HCT116 (cell line): ENCODE results near the gene SARS2. TPM values are rescaled to one million over a fixed set of nuclear protein-coding genes. Genes with fewer than 3 reads are reported as not detected.

Source experiments
- ATAC-seq: fragments of 200-7000 bp; cut with Tn5 transposase; 2 replicates; pipeline ENCODE4 v1.9.1; 2020; ENCODE audit warnings: mild to moderate bottlenecking, moderate library complexity
- BruUV-seq: library from RNA; stranded (reverse); fragments of 400-500 nt; replicated peaks from 2 replicates; lab custom pipeline; 2021; lab: Mats Ljungman, UMichigan
- CTCF ChIA-PET: fragments of 300-600 bp; sonication (Branson Sonifier 250); formaldehyde crosslinking; loops from one replicate; lab custom pipeline; 2021; ENCODE audit warnings: antibody characterized with exemption; lab: Charles Lee
- POLR2A ChIA-PET: fragments of 300-600, 350-600 bp; sonication (Branson Sonifier 250); formaldehyde crosslinking; loops from one replicate; lab custom pipeline; 2021; ENCODE audit warnings: antibody characterized with exemption; lab: Charles Lee
- RAD21 ChIA-PET, 2 experiments: fragments of 300-600 bp; sonication (Branson Sonifier 250); formaldehyde crosslinking; loops; one replicate each; lab custom pipeline; 2023; ENCODE audit warnings: low total read pairs in 2 of 2; ENCODE audit not compliant: uncharacterized antibody in 2 of 2, unreplicated experiment in 2 of 2, low non-redundant PET in 1 of 2; lab: Charles Lee
- DNase-seq: peaks from one replicate; pipeline ENCODE4 v3.0.0-alpha.2; 2010; ENCODE audit warnings: low read depth, low spot score
- H2AFZ ChIP-seq: fragments of 200-600 bp; shearing (Covaris generic), sonication (generic); 2 replicates; pipeline ENCODE4 v1.6.1; 2017; ENCODE audit warnings: low read depth, mixed run types, mixed read lengths, antibody characterized with exemption, low read length; ENCODE audit not compliant: poor library complexity, severe bottlenecking
- H3K27ac ChIP-seq: 2 replicates; pipeline ENCODE4 v1.5.1; 2012; ENCODE audit warnings: low read depth, low read length
- H3K27me3 ChIP-seq: fragments of 200-600 bp; sonication (generic); 2 replicates; pipeline ENCODE4 v1.6.1; 2016; ENCODE audit warnings: mixed run types, low read length, mixed read lengths; ENCODE audit not compliant: insufficient read depth
- H3K36me3 ChIP-seq, 2 experiments: fragments of 200-500 bp in 1 of 2; fragments of 200-600 bp in 1 of 2; sonication (Bioruptor generic) in 1 of 2; sonication (generic) in 1 of 2; 2 replicates each; pipeline versions ENCODE4 v1.5.1 to v1.6.1; 2014 to 2016; ENCODE audit warnings: low read length in 2 of 2, inconsistent platforms in 1 of 2, mixed read lengths in 1 of 2, mixed run types in 1 of 2; ENCODE audit not compliant: insufficient read depth in 2 of 2, control insufficient read depth in 1 of 2
- H3K4me1 ChIP-seq, 2 experiments: fragments of 200-600 bp in 1 of 2; sonication (generic) in 1 of 2; 2 replicates each; pipeline versions ENCODE4 v1.5.1 to v1.6.1; 2012 to 2017; ENCODE audit warnings: low read length in 2 of 2, inconsistent platforms in 1 of 2, mild to moderate bottlenecking in 1 of 2, mixed read lengths in 1 of 2, mixed run types in 1 of 2, moderate library complexity in 1 of 2; ENCODE audit not compliant: insufficient read depth in 2 of 2, control insufficient read depth in 1 of 2
- H3K4me2 ChIP-seq: fragments of 200-600 bp; sonication (generic); 2 replicates; pipeline ENCODE4 v1.6.1; 2017; ENCODE audit warnings: mixed run types, low read length, mixed read lengths
- H3K4me3 ChIP-seq, 2 experiments: fragments of 200-600 bp in 1 of 2; sonication (generic) in 1 of 2; replicated peaks in 1 of 2; 2 replicates each; pipeline ENCODE4 v1.5.1; 2011 to 2016; ENCODE audit warnings: low read length in 2 of 2, control low read depth in 1 of 2, low read depth in 1 of 2, mild to moderate bottlenecking in 1 of 2, mixed read lengths in 1 of 2, mixed run types in 1 of 2
- H3K79me2 ChIP-seq: fragments of 200-600 bp; sonication (generic); 2 replicates; pipeline ENCODE4 v1.6.1; 2017; ENCODE audit warnings: mild to moderate bottlenecking, mixed run types, low read length, moderate library complexity, mixed read lengths; ENCODE audit not compliant: insufficient read depth
- H3K9ac ChIP-seq: fragments of 200-600 bp; sonication (generic); 2 replicates; pipeline ENCODE4 v1.6.1; 2016; ENCODE audit warnings: low read length, mixed read lengths
- H3K9me2 ChIP-seq: fragments of 200-600 bp; sonication (generic), shearing (Covaris generic); 2 replicates; pipeline ENCODE4 v1.6.1; 2017; ENCODE audit warnings: mixed run types, mild to moderate bottlenecking, moderate library complexity; ENCODE audit not compliant: insufficient read depth
- H3K9me3 ChIP-seq, 2 experiments: fragments of 200-500 bp in 1 of 2; fragments of 200-600 bp in 1 of 2; sonication (Bioruptor generic) in 1 of 2; sonication (generic) in 1 of 2; 2 replicates each; pipeline ENCODE4 v1.6.1; 2014 to 2017; ENCODE audit warnings: low read length in 2 of 2, mixed read lengths in 2 of 2, inconsistent platforms in 1 of 2, low read depth in 1 of 2, mild to moderate bottlenecking in 1 of 2, mixed run types in 1 of 2, moderate library complexity in 1 of 2; ENCODE audit not compliant: control insufficient read depth in 1 of 2, insufficient read depth in 1 of 2
- H4K20me1 ChIP-seq: fragments of 200-600 bp; sonication (generic), shearing (Covaris generic); 2 replicates; pipeline ENCODE4 v1.6.1; 2017; ENCODE audit warnings: mixed run types, mild to moderate bottlenecking, moderate library complexity; ENCODE audit not compliant: insufficient read depth
- CBX3 ChIP-seq: IDR thresholded peaks from 2 replicates; pipeline ENCODE4 v1.6.1; 2012; ENCODE audit warnings: low read depth
- CTCF ChIP-seq, 3 experiments: fragments of 200-600 bp in 1 of 3; sonication (generic) in 1 of 3; IDR thresholded peaks in 2 of 3; conservative IDR thresholded peaks in 1 of 3; 2 replicates each; pipeline ENCODE4 v1.5.1; 2012 to 2017; ENCODE audit warnings: low read depth in 2 of 3, low read length in 2 of 3, antibody characterized with exemption in 1 of 3, borderline replicate concordance in 1 of 3, control low read depth in 1 of 3, mild to moderate bottlenecking in 1 of 3, mixed read lengths in 1 of 3, mixed run types in 1 of 3, moderate library complexity in 1 of 3; ENCODE audit not compliant: insufficient read depth in 1 of 3
- EGR1 ChIP-seq: IDR thresholded peaks from 2 replicates; pipeline ENCODE4 v1.6.1; 2012; ENCODE audit warnings: low read depth
- ELF1 ChIP-seq: IDR thresholded peaks from 2 replicates; pipeline ENCODE4 v1.6.1; 2012; ENCODE audit warnings: low read depth, borderline replicate concordance
- EZH2phosphoT487 ChIP-seq: fragments of 200-600 bp; IDR thresholded peaks from 2 replicates; pipeline ENCODE4 v1.6.1; 2018; ENCODE audit warnings: antibody characterized with exemption, borderline replicate concordance
- FOSL1 ChIP-seq: IDR thresholded peaks from 2 replicates; pipeline ENCODE4 v1.6.1; 2012; ENCODE audit warnings: low read depth
- JUND ChIP-seq: IDR thresholded peaks from 2 replicates; pipeline ENCODE4 v1.6.1; 2012
- MAX ChIP-seq: IDR thresholded peaks from 2 replicates; pipeline ENCODE4 v1.6.1; 2012
- POLR2A ChIP-seq: IDR thresholded peaks from 2 replicates; pipeline ENCODE4 v1.7.0; 2011; ENCODE audit warnings: borderline replicate concordance; ENCODE audit not compliant: insufficient read depth, insufficient read length; ENCODE audit errors: extremely low read depth
- POLR2AphosphoS5 ChIP-seq: IDR thresholded peaks from 2 replicates; pipeline ENCODE4 v1.6.1; 2011; ENCODE audit warnings: mild to moderate bottlenecking, low read depth, low read length, moderate library complexity
- RAD21 ChIP-seq: IDR thresholded peaks from 2 replicates; pipeline ENCODE4 v1.6.1; 2012; ENCODE audit warnings: low read depth, mild to moderate bottlenecking
- SIN3A ChIP-seq: IDR thresholded peaks from 2 replicates; pipeline ENCODE4 v1.6.1; 2012; ENCODE audit warnings: low read depth
- SP1 ChIP-seq: IDR thresholded peaks from 2 replicates; pipeline ENCODE4 v1.6.1; 2012; ENCODE audit warnings: low read depth
- SRF ChIP-seq: IDR thresholded peaks from 2 replicates; pipeline ENCODE4 v1.6.1; 2012; ENCODE audit warnings: low read depth
- TCF7L2 ChIP-seq: IDR thresholded peaks from 2 replicates; pipeline ENCODE4 v1.7.0; 2011; ENCODE audit warnings: borderline replicate concordance, inconsistent platforms; ENCODE audit not compliant: insufficient read depth, insufficient read length; ENCODE audit errors: extremely low read depth
- YY1 ChIP-seq: IDR thresholded peaks from 2 replicates; pipeline ENCODE4 v1.6.1; 2011; ENCODE audit warnings: low read length, low read depth, moderate library complexity, mild to moderate bottlenecking; ENCODE audit not compliant: insufficient replicate concordance; ENCODE audit errors: extremely low read depth
- intact Hi-C: fragments of 100-400 bp; cut with micrococcal nuclease; formaldehyde crosslinking; loops from 2 replicates; pipeline ENCODE4 v1.10.0; 2022
- total RNA-seq: library from RNA; stranded (reverse); gene quantifications from one replicate; pipeline ENCODE4 v1.2.1, GENCODE V29; 2021; ENCODE audit not compliant: unreplicated experiment

The SARS2 gene
- total RNA-seq, 1 experiment from 2014 or later, result 58.2 TPM

DNA sequence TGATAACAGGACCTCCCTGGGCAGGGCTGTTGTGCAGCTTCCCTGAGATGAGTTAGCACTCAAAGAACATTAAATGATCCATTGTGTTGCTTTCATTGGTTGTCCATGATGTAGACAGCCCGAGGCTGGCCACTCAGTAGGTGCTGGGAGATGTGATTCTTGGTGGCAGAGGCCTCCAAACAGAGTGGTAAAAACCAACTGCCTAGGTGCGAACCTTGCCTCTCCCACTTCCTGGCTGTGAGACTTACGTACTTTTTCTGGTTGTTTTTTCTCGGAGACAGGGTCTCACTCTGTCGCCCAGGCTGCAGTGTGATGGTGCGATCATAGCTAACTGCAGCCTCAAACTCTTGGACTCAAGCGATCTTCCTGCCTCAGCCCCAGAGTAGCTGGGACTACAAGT lies 6.2 kb downstream of the SARS2 start:
- no peak overlapping the region for H3K27ac ChIP-seq
- TF ChIP-seq SRF (no peak), EGR1 (no peak), YY1 (no peak), ELF1 (no peak), MAX (no peak), EZH2phosphoT487 (no peak), SP1 (no peak), FOSL1 (no peak), CTCF (IDR thresholded peaks at IDR 0.05 in 2 of 3, conservative IDR thresholded peaks at IDR 0.05 in 1 of 3; ENCODE audit: borderline replicate concordance in 1 of 3, insufficient read depth in 1 of 3, low read depth in 2 of 3, low read length in 2 of 3) (no peak), SIN3A (no peak), POLR2AphosphoS5 (no peak), RAD21 (no peak), CBX3 (no peak), TCF7L2 (no peak), JUND (no peak), POLR2A (no peak)
- H3K9me2 ChIP-seq, result no peaks in the 10 kb centered on the region
- RAD21 ChIA-PET, result no interaction called here
- H3K9me3 ChIP-seq, result no peaks in the 10 kb centered on the region
- ATAC-seq (no peak), DNase-seq (no peak)
- H3K27me3 ChIP-seq, result no peaks in the 10 kb centered on the region
- peaks cover 12 to 19% of the 10 kb centered on the region in 2 experiments for H3K36me3 ChIP-seq
- POLR2A ChIA-PET, result no interaction called here
- no peaks in the 10 kb centered on the region for H4K20me1 ChIP-seq
- H3K4me3 ChIP-seq, result no peak overlapping the region
- H3K79me2 ChIP-seq, result peaks cover 20% of the 10 kb centered on the region
- H3K4me1 ChIP-seq, result peaks cover 1 to 4% of the 10 kb centered on the region in 2 experiments; a peak in 3 of 4 replicates
- CTCF ChIA-PET, result no interaction called here
- no peak overlapping the region for H2AFZ ChIP-seq
- H3K4me2 ChIP-seq, result no peak overlapping the region
- no TSS peak for BruUV-seq
- H3K9ac ChIP-seq, result no peak overlapping the region
- intact Hi-C loops, result no loop called here
